A549 (cell line): Measurements from ENCODE around the gene WNT11. TPM values are rescaled to one million over a fixed set of nuclear protein-coding genes. Genes with fewer than 3 reads are reported as not detected.

Source experiments
- ATAC-seq, 2 experiments: fragments of 200-7000 bp in 1 of 2; fragments of >200 bp in 1 of 2; cut with Nextera tagmentation in 1 of 2; cut with Tn5 transposase in 1 of 2; 3 replicates each; pipeline versions ENCODE4 v1.8.0 to v1.9.1; 2018 to 2020; ENCODE audit warnings: mild to moderate bottlenecking in 1 of 2, moderate library complexity in 1 of 2
- CTCF ChIA-PET: fragments of 300-600 bp; sonication (Branson Sonifier 250); formaldehyde crosslinking; extraction: SDS; loops from one replicate; lab custom pipeline; 2021; ENCODE audit warnings: antibody characterized with exemption, inconsistent platforms; lab: Yijun Ruan, JAX
- POLR2A ChIA-PET: fragments of 350-600 bp; formaldehyde crosslinking; extraction: SDS; loops from one replicate; lab custom pipeline; 2021; ENCODE audit warnings: antibody characterized with exemption, inconsistent platforms; lab: Yijun Ruan, JAX
- DNase-seq, 2 experiments: peaks; one replicate each; pipeline versions ENCODE4 v3.0.0 to v3.0.0-alpha.2; 2011 to 2016; ENCODE audit warnings: low read depth in 1 of 2, low spot score in 1 of 2
- FAIRE-seq: peaks from 2 replicates; lab custom pipeline; 2011; peaks lifted over from hg19 to GRCh38; lab: Jason Lieb, UNC
- H3K27ac ChIP-seq, 2 experiments: fragments of >200 bp; sonication (Bioruptor Twin); formaldehyde crosslinking; 3 replicates each; pipeline ENCODE4 v1.5.1; 2016 to 2017
- H3K4me1 ChIP-seq: fragments of >200 bp; sonication (Bioruptor Twin); formaldehyde crosslinking; 3 replicates; pipeline ENCODE4 v1.6.1; 2016
- H3K4me2 ChIP-seq: fragments of >200 bp; sonication (Bioruptor Twin); formaldehyde crosslinking; 3 replicates; pipeline ENCODE4 v1.6.1; 2016
- H3K4me3 ChIP-seq: fragments of >200 bp; sonication (Bioruptor Twin); formaldehyde crosslinking; 3 replicates; pipeline ENCODE4 v1.5.1; 2016
- H3K9me3 ChIP-seq: fragments of >200 bp; sonication (Bioruptor Twin); formaldehyde crosslinking; 3 replicates; pipeline ENCODE4 v1.6.1; 2016
- CBX8 ChIP-seq: fragments of 200-600 bp; sonication (generic); IDR thresholded peaks from 2 replicates; pipeline ENCODE4 v1.6.1; 2016
- CHD4 ChIP-seq: fragments of 200-600 bp; sonication (generic); IDR thresholded peaks from 2 replicates; pipeline ENCODE4 v1.6.1; 2016; ENCODE audit warnings: antibody characterized with exemption, mild to moderate bottlenecking, borderline replicate concordance
- EHF ChIP-seq: fragments of 250-450 bp; sonication (Bioruptor Pico); IDR thresholded peaks from 2 replicates; pipeline ENCODE4 v1.5.0; 2020; ENCODE audit warnings: mild to moderate bottlenecking
- EP300 ChIP-seq, 2 experiments: fragments of >200 bp; sonication (Bioruptor Twin); formaldehyde crosslinking; IDR thresholded peaks; 2 replicates in 1 of 2; 3 replicates in 1 of 2; pipeline ENCODE4 v1.6.1; 2016 to 2017
- ESRRA ChIP-seq: fragments of 150-350 bp; IDR thresholded peaks from 2 replicates; pipeline ENCODE4 v1.6.1; 2014; ENCODE audit warnings: mild to moderate bottlenecking, low read length, borderline replicate concordance
- FOSL2 ChIP-seq, 2 experiments: fragments of 450-650 bp in 1 of 2; fragments of >200 bp in 1 of 2; sonication (Bioruptor Twin) in 1 of 2; formaldehyde crosslinking; IDR thresholded peaks; 2 replicates each; pipeline versions ENCODE4 v1.5.0 to v1.6.1; 2016 to 2020; ENCODE audit warnings: mild to moderate bottlenecking in 1 of 2, moderate library complexity in 1 of 2
- FOXS1 ChIP-seq: fragments of 250-450 bp; sonication (Bioruptor Pico); IDR thresholded peaks from 2 replicates; pipeline ENCODE4 v1.5.0; 2020; ENCODE audit warnings: mild to moderate bottlenecking, moderate library complexity
- HDAC2 ChIP-seq: fragments of 200-600 bp; sonication (generic); IDR thresholded peaks from 2 replicates; pipeline ENCODE4 v1.6.1; 2016
- HOXB5 ChIP-seq: fragments of 250-450 bp; sonication (Bioruptor Pico); IDR thresholded peaks from 2 replicates; pipeline ENCODE4 v1.5.0; 2020; ENCODE audit warnings: mild to moderate bottlenecking, moderate library complexity
- KDM5A ChIP-seq: fragments of 200-600 bp; sonication (generic); IDR thresholded peaks from 2 replicates; pipeline ENCODE4 v1.6.1; 2016; ENCODE audit warnings: antibody characterized with exemption, mild to moderate bottlenecking
- MYC ChIP-seq: IDR thresholded peaks from 2 replicates; pipeline ENCODE4 v1.6.1; 2012; ENCODE audit warnings: mild to moderate bottlenecking, inconsistent platforms, low read length, improper control_type of control experiment, borderline replicate concordance
- NR3C1 ChIP-seq: fragments of >200 bp; sonication (Bioruptor Twin); formaldehyde crosslinking; IDR thresholded peaks from 3 replicates; pipeline ENCODE4 v1.6.1; 2017
- RAD21 ChIP-seq, 2 experiments: fragments of >200 bp in 1 of 2; sonication (Bioruptor Twin) in 1 of 2; formaldehyde crosslinking in 1 of 2; IDR thresholded peaks in 1 of 2; conservative IDR thresholded peaks in 1 of 2; 2 replicates in 1 of 2; 3 replicates in 1 of 2; pipeline ENCODE4 v1.6.1; 2012 to 2018; ENCODE audit warnings: inconsistent platforms in 1 of 2
- RNF2 ChIP-seq: fragments of 200-600 bp; sonication (generic); IDR thresholded peaks from 2 replicates; pipeline ENCODE4 v1.6.1; 2016; ENCODE audit warnings: low read depth, mild to moderate bottlenecking, antibody characterized with exemption, moderate library complexity, borderline replicate concordance
- SMC3 ChIP-seq: fragments of >200 bp; sonication (Bioruptor Twin); formaldehyde crosslinking; IDR thresholded peaks from 3 replicates; pipeline ENCODE4 v1.6.1; 2018; ENCODE audit warnings: inconsistent platforms
- SREBF2 ChIP-seq: fragments of 450-650 bp; IDR thresholded peaks from 2 replicates; pipeline ENCODE4 v1.6.1; 2014; ENCODE audit warnings: mild to moderate bottlenecking, moderate library complexity
- ZFP36 ChIP-seq: fragments of 450-650 bp; IDR thresholded peaks from 2 replicates; pipeline ENCODE4 v1.6.1; 2014; ENCODE audit warnings: borderline replicate concordance; ENCODE audit not compliant: partially characterized antibody
- ZNF302 ChIP-seq: fragments of 250-450 bp; sonication (Bioruptor Pico); IDR thresholded peaks from 2 replicates; pipeline ENCODE4 v1.9.0; 2021; ENCODE audit warnings: inconsistent platforms, mild to moderate bottlenecking, moderate library complexity
- WGBS: methylation state at CpG from one replicate; pipeline ENCODE4 v1.1.6; 2017; ENCODE audit errors: missing lambda C conversion rate; 5-methylcytosine and 5-hydroxymethylcytosine counted together
- polyA plus RNA-seq, 4 experiments: library from polyadenylated mRNA; depleted of rRNA in 3 of 4; stranded (reverse); fragments of >200 nt; fragmentation: RNase III in 1 of 4; extraction: RNeasy Plus Mini Kit Qiagen cat#74134 plus additional on column Dnase treatment in 1 of 4; gene quantifications; 2 replicates in 3 of 4; 3 replicates in 1 of 4; pipeline ENCODE4 v1.2.3, GENCODE V29; 2011 to 2017
- TF ChIP-seq, protein P1 (sequence below): IDR thresholded peaks from 2 replicates; pipeline ENCODE4 v1.6.1; 2012; ENCODE audit warnings: low read depth, borderline replicate concordance
- TF ChIP-seq, protein P2 (sequence below): fragments of >200 bp; sonication (Bioruptor Twin); formaldehyde crosslinking; IDR thresholded peaks from 3 replicates; pipeline ENCODE4 v1.5.1; 2016
- TF ChIP-seq, protein P3 (sequence below): IDR thresholded peaks from 2 replicates; pipeline ENCODE4 v1.6.1; 2012
- TF ChIP-seq, protein P4 (sequence below): fragments of >200 bp; sonication (Bioruptor Twin); formaldehyde crosslinking; IDR thresholded peaks from 2 replicates; pipeline ENCODE4 v1.6.1; 2016

The WNT11 gene
- polyA plus RNA-seq, 2 of the 4 experiments (the other 2 are of a cell fraction): 0.36 to 0.57 TPM

DNA sequence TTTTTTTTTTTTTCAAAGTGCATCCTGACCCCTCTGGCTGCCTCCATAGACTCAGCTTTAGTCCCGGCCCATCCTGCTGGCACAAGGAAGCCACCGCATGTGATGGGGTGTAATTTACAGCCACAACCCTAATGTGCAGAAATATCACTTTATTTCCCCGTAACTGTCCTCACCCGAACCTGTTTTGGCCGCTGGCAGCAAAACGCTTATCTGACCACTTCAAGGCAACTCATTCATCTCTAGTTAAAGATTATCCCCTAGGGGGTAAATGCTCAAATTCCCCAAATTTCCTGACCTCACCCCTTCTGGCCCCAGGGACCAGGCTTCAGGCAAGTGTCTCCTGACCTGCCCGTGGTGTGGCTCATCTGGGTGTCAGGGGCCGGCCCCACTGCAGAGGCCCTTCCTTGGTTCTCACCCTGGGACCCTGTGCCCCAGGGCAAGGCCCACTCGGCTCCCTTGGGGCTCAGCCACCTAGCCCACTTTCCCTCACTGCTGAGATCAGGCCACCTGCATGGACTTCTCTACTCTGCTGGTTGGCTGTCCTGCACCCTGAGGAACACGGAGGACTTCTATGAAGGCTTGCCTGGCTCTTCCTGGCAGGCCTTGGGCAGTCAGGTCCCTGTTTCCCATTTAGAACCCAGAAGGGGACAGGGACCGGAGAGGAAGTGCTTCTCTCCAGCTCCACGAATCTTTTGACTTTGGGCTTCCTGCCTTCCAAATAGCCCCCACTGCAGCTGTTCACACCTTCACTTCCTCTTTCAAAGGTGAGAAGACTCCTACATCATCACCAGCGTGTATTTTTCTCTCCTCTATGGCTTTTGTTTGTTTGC is 53.3 kb downstream of the WNT11 start:
- ATAC-seq: no peak
- 74% methylated on average over 12 of the region's 13 CpGs for WGBS
- no peak overlapping the region for H3K4me3 ChIP-seq

DNA sequence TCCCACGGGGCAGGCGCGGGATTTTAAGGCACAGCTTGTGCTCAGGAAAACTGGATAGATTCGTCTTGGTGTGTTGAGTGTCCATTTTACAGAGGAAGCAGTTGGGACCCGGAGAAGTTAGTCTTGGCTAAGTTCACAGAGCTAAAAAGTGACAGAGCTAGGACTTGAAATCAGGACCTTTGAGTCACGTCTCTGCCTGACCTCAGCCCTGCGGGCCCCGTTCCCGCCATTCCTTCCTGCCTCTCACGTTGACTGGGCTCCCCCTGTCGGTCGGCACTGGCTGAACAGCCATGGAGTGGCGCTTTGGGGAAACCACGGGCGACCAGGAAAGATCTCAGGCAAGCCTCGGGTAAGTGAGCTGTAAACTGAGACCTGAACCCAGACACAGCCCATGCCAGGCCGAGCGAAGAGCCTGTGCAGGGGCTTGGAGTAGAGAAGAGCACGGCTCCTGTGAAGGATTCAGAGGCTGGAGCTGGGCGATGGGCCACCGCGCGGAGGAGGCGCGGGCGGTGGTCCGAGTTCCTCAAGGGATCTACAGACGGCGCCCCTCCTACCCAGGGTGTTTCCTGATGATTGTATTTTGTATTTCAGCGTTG is 54.1 kb downstream of the WNT11 start:
- peak; percentile 97 for TF ChIP-seq SMC3
- TF ChIP-seq, protein P1, sequence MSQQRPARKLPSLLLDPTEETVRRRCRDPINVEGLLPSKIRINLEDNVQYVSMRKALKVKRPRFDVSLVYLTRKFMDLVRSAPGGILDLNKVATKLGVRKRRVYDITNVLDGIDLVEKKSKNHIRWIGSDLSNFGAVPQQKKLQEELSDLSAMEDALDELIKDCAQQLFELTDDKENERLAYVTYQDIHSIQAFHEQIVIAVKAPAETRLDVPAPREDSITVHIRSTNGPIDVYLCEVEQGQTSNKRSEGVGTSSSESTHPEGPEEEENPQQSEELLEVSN: peak; percentile 97
- peak; percentile 95 to 98 for TF ChIP-seq RAD21 (conservative IDR thresholded peaks at IDR 0.05 in 1 of 2, IDR thresholded peaks at IDR 0.05 in 1 of 2)
- TF ChIP-seq, protein P2, sequence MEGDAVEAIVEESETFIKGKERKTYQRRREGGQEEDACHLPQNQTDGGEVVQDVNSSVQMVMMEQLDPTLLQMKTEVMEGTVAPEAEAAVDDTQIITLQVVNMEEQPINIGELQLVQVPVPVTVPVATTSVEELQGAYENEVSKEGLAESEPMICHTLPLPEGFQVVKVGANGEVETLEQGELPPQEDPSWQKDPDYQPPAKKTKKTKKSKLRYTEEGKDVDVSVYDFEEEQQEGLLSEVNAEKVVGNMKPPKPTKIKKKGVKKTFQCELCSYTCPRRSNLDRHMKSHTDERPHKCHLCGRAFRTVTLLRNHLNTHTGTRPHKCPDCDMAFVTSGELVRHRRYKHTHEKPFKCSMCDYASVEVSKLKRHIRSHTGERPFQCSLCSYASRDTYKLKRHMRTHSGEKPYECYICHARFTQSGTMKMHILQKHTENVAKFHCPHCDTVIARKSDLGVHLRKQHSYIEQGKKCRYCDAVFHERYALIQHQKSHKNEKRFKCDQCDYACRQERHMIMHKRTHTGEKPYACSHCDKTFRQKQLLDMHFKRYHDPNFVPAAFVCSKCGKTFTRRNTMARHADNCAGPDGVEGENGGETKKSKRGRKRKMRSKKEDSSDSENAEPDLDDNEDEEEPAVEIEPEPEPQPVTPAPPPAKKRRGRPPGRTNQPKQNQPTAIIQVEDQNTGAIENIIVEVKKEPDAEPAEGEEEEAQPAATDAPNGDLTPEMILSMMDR: peak; percentile 92
- no peak for TF ChIP-seq EHF
- TF ChIP-seq, protein P3, sequence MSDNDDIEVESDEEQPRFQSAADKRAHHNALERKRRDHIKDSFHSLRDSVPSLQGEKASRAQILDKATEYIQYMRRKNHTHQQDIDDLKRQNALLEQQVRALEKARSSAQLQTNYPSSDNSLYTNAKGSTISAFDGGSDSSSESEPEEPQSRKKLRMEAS: peak; percentile 88
- Histone ChIP-seq H3K9me3 (no peaks in the 10 kb centered on the region), H3K27ac (peak overlapping the region; percentile 40 to 63; a peak in 3 of 6 replicates), H3K4me3 (no peak overlapping the region), H3K4me1 (0 out of 3 replicates have a peak, but pooled peaks cover 6% of the 10 kb centered on the region), H3K4me2 (peak overlapping the region; percentile 64)
- ATAC-seq: peak; percentile 91 to 96
- POLR2A ChIA-PET: interaction anchor here (0.6 kb wide), 1 partner anchor 255 kb away, joined by 3 read pairs; no protein-coding TSS in a partner anchor
- WGBS: 40% methylated on average over 29 of the region's 30 CpGs
- CTCF ChIA-PET: interaction anchor here (0.6 to 3.2 kb wide), 85 partner anchors 8 to 967 kb away, joined by 3 to 187 read pairs (median 4); no protein-coding TSS in a partner anchor
- no peak for FAIRE-seq
- DNase-seq: peak; percentile 84 to 93

More for the DNA sequence above, 53.3 kb downstream of the WNT11 start:
- FAIRE-seq (no peak), DNase-seq (no peak)
- Histone ChIP-seq H3K4me2 (peak overlapping the region; percentile 64; the same call in 2 of the 3 replicates), H3K27ac (no peak overlapping the region; a peak in 1 of 6 replicates), H3K4me1 (0 out of 3 replicates have a peak, but pooled peaks cover 6% of the 10 kb centered on the region), H3K9me3 (no peaks in the 10 kb centered on the region)
- CTCF ChIA-PET: interaction anchor here (0.7 to 3.2 kb wide), 62 partner anchors 8 to 967 kb away, joined by 3 to 187 read pairs (median 5); no protein-coding TSS in a partner anchor
- no peak for TF ChIP-seq RNF2
- TF ChIP-seq FOSL2 (IDR thresholded peaks at IDR 0.05): no peak
- no peak for TF ChIP-seq FOSL2 (CRISPR knock-in tag; IDR thresholded peaks at IDR 0.05)
- TF ChIP-seq HOXB5 (CRISPR knock-in tag): no peak
- TF ChIP-seq HDAC2: no peak
- no peak for TF ChIP-seq ZNF302 (CRISPR knock-in tag)
- TF ChIP-seq EP300 (IDR thresholded peaks at IDR 0.05): no peak
- TF ChIP-seq KDM5A: no peak
- TF ChIP-seq, protein P4, sequence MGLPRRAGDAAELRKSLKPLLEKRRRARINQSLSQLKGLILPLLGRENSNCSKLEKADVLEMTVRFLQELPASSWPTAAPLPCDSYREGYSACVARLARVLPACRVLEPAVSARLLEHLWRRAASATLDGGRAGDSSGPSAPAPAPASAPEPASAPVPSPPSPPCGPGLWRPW: no peak
- no peak for TF ChIP-seq CHD4
- TF ChIP-seq NR3C1: no peak
- no peak for TF ChIP-seq MYC
- no peak for TF ChIP-seq ZFP36
- no peak for TF ChIP-seq ESRRA
- TF ChIP-seq SREBF2: no peak
- TF ChIP-seq CBX8: no peak
- TF ChIP-seq FOXS1 (CRISPR knock-in tag): no peak
- POLR2A ChIA-PET: interaction anchor here (0.6 kb wide), 1 partner anchor 256 kb away, joined by 3 read pairs; no protein-coding TSS in a partner anchor
